HFF-Myc (cell line): ENCODE measurements around the gene KRT28.

Source experiments
- DNase-seq: peaks from one replicate; pipeline ENCODE4 v3.0.0-alpha.2; 2011; ENCODE audit warnings: low read depth; ENCODE audit errors: extremely low read depth
- H3K4me3 ChIP-seq: replicated peaks from 2 replicates; pipeline ENCODE4 v1.5.1; 2011; ENCODE audit warnings: low read depth, mild to moderate bottlenecking, control low read depth, low read length
- TF ChIP-seq, protein P1 (sequence below): IDR thresholded peaks from 2 replicates; pipeline ENCODE4 v1.5.1; 2012; ENCODE audit warnings: mild to moderate bottlenecking, low read depth, low read length, control low read depth; ENCODE audit errors: missing control alignments

KRT28 gene

DNA sequence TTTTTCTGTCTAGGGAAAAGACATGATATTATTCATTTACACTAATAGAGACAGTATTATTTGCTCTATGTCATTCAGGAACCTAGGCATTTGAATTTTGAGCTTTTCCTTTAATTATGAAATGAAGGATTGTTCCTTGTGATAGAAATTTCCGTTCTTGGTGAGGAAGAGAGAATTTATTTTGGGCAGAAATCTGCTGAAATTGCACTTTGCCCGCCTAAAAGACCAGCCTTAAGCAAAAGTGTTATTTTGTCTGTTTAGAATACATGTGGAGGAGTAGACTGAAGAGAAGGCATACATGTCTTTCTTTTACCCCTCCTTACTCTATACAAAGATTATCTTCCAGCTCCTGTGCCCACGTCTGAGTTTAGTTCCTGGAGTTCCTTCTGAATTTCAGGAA, 39.4 kb upstream of the KRT28 start:
- DNase-seq, result no peak
- TF ChIP-seq, protein P1, sequence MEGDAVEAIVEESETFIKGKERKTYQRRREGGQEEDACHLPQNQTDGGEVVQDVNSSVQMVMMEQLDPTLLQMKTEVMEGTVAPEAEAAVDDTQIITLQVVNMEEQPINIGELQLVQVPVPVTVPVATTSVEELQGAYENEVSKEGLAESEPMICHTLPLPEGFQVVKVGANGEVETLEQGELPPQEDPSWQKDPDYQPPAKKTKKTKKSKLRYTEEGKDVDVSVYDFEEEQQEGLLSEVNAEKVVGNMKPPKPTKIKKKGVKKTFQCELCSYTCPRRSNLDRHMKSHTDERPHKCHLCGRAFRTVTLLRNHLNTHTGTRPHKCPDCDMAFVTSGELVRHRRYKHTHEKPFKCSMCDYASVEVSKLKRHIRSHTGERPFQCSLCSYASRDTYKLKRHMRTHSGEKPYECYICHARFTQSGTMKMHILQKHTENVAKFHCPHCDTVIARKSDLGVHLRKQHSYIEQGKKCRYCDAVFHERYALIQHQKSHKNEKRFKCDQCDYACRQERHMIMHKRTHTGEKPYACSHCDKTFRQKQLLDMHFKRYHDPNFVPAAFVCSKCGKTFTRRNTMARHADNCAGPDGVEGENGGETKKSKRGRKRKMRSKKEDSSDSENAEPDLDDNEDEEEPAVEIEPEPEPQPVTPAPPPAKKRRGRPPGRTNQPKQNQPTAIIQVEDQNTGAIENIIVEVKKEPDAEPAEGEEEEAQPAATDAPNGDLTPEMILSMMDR, result no peak
- no peak overlapping the region for H3K4me3 ChIP-seq

DNA sequence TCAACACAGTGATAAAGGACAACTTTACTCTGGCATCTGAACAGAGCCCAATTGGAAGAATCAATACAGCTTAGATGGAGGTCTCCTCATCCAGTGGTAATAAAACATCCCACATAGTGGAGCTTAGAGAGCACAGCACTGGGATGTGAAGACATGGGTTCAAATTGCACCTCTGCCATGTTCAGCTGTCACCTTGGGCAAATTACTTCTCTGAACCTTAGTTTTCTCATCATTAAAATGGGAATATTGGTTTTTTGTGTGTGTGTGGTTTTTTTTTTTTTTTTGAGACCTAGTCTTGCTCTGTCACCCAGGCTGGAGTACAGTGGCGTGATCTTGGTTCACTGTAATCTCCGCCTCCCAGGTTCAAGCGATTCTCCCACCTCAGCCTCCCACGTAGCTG, 36.3 kb upstream of the KRT28 start:
- H3K4me3 ChIP-seq, result no peak overlapping the region
- DNase-seq, result no peak
- TF ChIP-seq, protein P1, result no peak

DNA sequence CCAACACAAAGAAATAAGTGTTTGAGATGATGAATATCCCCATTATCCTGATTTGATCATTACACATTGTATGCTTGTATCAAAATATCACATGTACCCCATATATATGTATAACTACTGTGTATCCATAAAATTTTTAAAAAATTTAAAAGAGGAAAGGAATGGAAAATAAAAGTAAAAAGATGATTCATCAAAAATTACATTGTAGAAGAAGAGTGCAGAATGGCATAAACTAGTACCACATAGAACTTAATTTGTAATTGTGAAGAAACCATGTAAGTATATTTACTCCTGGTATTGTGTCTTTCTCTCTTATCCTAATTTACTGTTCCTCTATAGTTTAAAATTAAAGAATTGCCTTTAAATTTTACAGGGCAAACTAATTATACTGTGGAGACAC, 34.1 kb upstream of the KRT28 start:
- TF ChIP-seq, protein P1, result no peak
- H3K4me3 ChIP-seq, result no peak overlapping the region
- DNase-seq, result no peak

DNA sequence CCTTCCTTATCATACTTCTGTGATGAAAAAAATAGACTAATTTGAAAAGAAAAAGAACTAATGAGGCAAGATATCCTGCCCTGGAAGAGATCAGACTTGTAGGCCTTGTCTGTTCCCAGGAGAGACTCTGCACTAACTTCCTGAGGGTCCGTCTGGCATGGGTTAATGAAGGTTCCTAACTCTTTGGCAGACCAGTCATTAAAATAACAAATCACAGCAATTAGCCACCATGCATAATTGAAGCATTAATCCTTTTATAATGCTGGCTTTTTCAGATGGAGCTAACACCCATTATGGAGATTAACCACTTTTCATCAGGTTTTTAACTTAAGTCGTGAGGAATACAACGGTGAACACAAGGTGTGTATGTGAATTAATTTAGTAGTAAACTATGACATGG, 33.1 kb upstream of the KRT28 start:
- no peak for DNase-seq
- H3K4me3 ChIP-seq, result no peak overlapping the region
- TF ChIP-seq, protein P1, result no peak

DNA sequence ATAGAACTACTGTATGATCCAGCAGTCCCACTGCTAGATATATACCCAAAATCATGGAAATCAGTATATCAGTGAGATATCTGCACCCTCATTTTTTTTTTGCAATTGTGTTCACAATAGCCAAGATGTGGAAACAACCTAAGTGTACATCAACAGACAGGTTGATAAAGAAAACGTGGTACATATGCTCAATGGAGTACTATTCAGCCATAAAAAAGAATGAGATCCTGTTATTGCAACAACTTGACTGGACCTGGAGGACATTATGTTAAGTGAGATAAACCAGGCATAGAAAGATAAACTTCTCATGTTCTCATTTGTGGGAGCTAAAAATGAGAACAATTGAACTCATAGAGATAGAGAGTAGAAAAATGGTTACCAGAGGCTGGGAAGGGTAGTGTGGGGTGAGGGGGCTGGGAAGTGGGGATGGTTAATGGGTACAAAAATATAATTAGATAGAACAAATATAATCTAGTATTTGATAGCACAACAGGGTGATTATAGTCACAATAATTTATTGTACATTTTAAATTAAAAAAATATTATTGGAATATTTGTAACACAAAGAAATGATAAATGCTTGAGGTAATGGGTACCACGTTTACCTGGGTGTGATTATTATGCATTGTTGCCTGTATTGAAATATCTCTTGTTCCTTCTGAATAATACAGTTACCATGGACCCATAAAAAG, 30.5 kb upstream of the KRT28 start:
- no peak overlapping the region for H3K4me3 ChIP-seq
- no peak for DNase-seq
- TF ChIP-seq, protein P1, result no peak

DNA sequence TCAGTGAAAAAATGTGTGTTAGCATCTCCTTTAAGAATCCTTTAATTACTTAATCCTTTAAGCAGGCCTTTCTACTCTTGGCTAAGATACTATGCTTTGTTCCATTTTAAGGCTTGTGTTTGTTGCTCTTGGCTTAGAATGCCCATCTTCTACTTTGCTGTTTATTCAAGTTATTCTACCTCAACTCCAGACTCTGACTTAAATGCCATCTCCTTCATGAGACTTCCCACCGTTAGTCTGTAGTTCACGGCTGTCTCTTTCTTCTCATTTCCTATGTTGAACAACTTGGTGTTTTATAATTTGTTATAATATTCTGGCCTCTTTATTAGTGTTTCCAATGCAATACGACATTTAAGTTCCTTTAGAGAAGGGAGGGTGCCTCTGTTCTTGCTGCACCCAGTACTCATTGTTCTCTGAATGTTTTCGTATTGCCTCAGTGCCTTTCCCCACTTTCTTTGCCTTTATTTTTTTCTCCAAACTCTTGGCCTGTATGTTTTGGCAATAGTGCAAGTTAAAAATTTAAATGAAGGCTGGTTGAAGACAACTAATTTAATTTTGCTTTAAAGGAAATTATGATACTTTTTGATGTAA, 28.8 kb upstream of the KRT28 start:
- no peak overlapping the region for H3K4me3 ChIP-seq
- DNase-seq, result no peak
- TF ChIP-seq, protein P1, result no peak
